OCI-LY1 (cell line): ENCODE measurements around the gene TK2.

ENCODE experiments used
- H2AFZ ChIP-seq: fragments of 200-600 bp; sonication (generic), shearing (Covaris generic); 2 replicates; pipeline ENCODE4 v1.6.0; 2014; ENCODE audit warnings: antibody characterized with exemption, mild to moderate bottlenecking, low read length
- H3F3A ChIP-seq: fragments of 200-600 bp; sonication (generic), shearing (Covaris generic); 2 replicates; pipeline ENCODE4 v1.6.0; 2014; ENCODE audit warnings: mild to moderate bottlenecking, antibody characterized with exemption, low read length, moderate library complexity; ENCODE audit not compliant: insufficient read depth
- H3K27ac ChIP-seq: fragments of 200-600 bp; sonication (generic); 2 replicates; pipeline ENCODE4 v1.5.1; 2014; ENCODE audit warnings: low read length, mixed run types, mild to moderate bottlenecking, low read depth; ENCODE audit not compliant: poor library complexity, severe bottlenecking
- H3K27me3 ChIP-seq: fragments of 200-600 bp; sonication (generic); 2 replicates; pipeline ENCODE4 v1.6.0; 2014; ENCODE audit warnings: antibody characterized with exemption, mild to moderate bottlenecking, low read length, moderate library complexity; ENCODE audit not compliant: insufficient read depth
- H3K36me3 ChIP-seq: fragments of 200-600 bp; sonication (generic); 2 replicates; pipeline ENCODE4 v1.6.1; 2014; ENCODE audit warnings: mild to moderate bottlenecking, antibody characterized with exemption, low read length, moderate library complexity, mixed read lengths; ENCODE audit not compliant: insufficient read depth
- H3K4me1 ChIP-seq: fragments of 200-600 bp; sonication (generic); 2 replicates; pipeline ENCODE4 v1.5.1; 2014; ENCODE audit warnings: mild to moderate bottlenecking, low read length, moderate library complexity; ENCODE audit not compliant: insufficient read depth, severe bottlenecking
- H3K4me2 ChIP-seq: fragments of 200-600 bp; sonication (generic), shearing (Covaris generic); 2 replicates; pipeline ENCODE4 v1.6.1; 2014; ENCODE audit warnings: low read length
- H3K4me3 ChIP-seq: fragments of 200-600 bp; sonication (generic); 2 replicates; pipeline ENCODE4 v1.5.1; 2014; ENCODE audit warnings: low read length, low read depth, mild to moderate bottlenecking, mixed read lengths; ENCODE audit not compliant: poor library complexity, severe bottlenecking
- H3K79me2 ChIP-seq: fragments of 200-600 bp; shearing (Covaris generic); 2 replicates; pipeline ENCODE4 v1.6.1; 2016; ENCODE audit warnings: mixed run types, low read length, mixed read lengths; ENCODE audit not compliant: insufficient read depth
- H3K9ac ChIP-seq: fragments of 200-600 bp; sonication (generic), shearing (Covaris generic); 2 replicates; pipeline ENCODE4 v1.6.1; 2014; ENCODE audit warnings: mild to moderate bottlenecking, low read length, mixed read lengths
- H3K9me2 ChIP-seq: fragments of 200-600 bp; sonication (generic), shearing (Covaris generic); 2 replicates; pipeline ENCODE4 v1.6.1; 2014; ENCODE audit warnings: low read depth, mild to moderate bottlenecking, low read length, mixed read lengths
- H3K9me3 ChIP-seq: fragments of 200-600 bp; shearing (Covaris generic); 2 replicates; pipeline ENCODE4 v1.6.1; 2014; ENCODE audit warnings: low read length, mixed read lengths
- H4K20me1 ChIP-seq: fragments of 200-600 bp; sonication (generic), shearing (Covaris generic); 2 replicates; pipeline ENCODE4 v1.6.0; 2016; ENCODE audit warnings: mild to moderate bottlenecking, low read length; ENCODE audit not compliant: insufficient read depth
- CTCF ChIP-seq: fragments of 200-600 bp; sonication (generic), shearing (Covaris generic); IDR thresholded peaks from 2 replicates; pipeline ENCODE4 v1.5.1; 2017; ENCODE audit warnings: mild to moderate bottlenecking, antibody characterized with exemption, low read length, moderate library complexity, mixed read lengths
- EZH2 ChIP-seq: fragments of 200-600 bp; sonication (generic), shearing (Covaris generic); IDR thresholded peaks from 2 replicates; pipeline ENCODE4 v1.8.0; 2017; ENCODE audit warnings: borderline replicate concordance, mixed run types, mild to moderate bottlenecking, antibody characterized with exemption, low read length, moderate library complexity, mixed read lengths

The TK2 gene

GRCh38 chr16:66551788-66552285 lies 1.9 kb upstream of the TK2 start:
- Histone ChIP-seq H3K4me2 (peak overlapping the region; percentile 82), H3K27me3 (no peaks in the 10 kb centered on the region), H3K9ac (peak overlapping the region; percentile 81), H3K4me1 (peaks cover 78% of the 10 kb centered on the region), H3K36me3 (peaks cover 7% of the 10 kb centered on the region; the same call in 1 of the 2 replicates), H3K4me3 (peak overlapping the region; percentile 65), H4K20me1 (no peaks in the 10 kb centered on the region), H2AFZ (no peak overlapping the region), H3K9me2 (no peaks in the 10 kb centered on the region), H3K79me2 (peaks cover 25% of the 10 kb centered on the region), H3F3A (no peaks in the 10 kb centered on the region; the same call in 1 of the 2 replicates), H3K9me3 (no peaks in the 10 kb centered on the region), H3K27ac (peak overlapping the region; percentile 85)
- TF ChIP-seq EZH2, result no peak
- TF ChIP-seq CTCF, result no peak

- Histone ChIP-seq H3K9ac (peak overlapping the region; percentile 81), H3K9me3 (no peaks in the 10 kb centered on the region), H3K27ac (peak overlapping the region; percentile 85), H3K79me2 (peaks cover 24% of the 10 kb centered on the region), H3K36me3 (peaks cover 4% of the 10 kb centered on the region; the same call in 1 of the 2 replicates), H2AFZ (no peak overlapping the region), H3F3A (no peaks in the 10 kb centered on the region; the same call in 1 of the 2 replicates), H3K4me3 (peak overlapping the region; percentile 65), H3K9me2 (no peaks in the 10 kb centered on the region), H3K4me1 (peaks cover 82% of the 10 kb centered on the region), H3K27me3 (no peaks in the 10 kb centered on the region), H4K20me1 (no peaks in the 10 kb centered on the region), H3K4me2 (peak overlapping the region; percentile 82)
- TF ChIP-seq CTCF (peak; percentile 41; the same call in 1 of the 2 replicates), EZH2 (no peak)
Measured at GRCh38 chr16:66551348-66551759, 1.4 kb upstream of the TK2 start.

GRCh38 chr16:66548868-66549267 lies 1.1 kb downstream of the TK2 start:
- H3K9ac ChIP-seq, result peak overlapping the region; percentile 58; the same call in 1 of the 2 replicates
- peak overlapping the region; percentile 53 for H3K4me3 ChIP-seq

More at GRCh38 chr16:66548868-66549267, 1.1 kb downstream of the TK2 start:
- Histone ChIP-seq H4K20me1 (no peaks in the 10 kb centered on the region), H3K27me3 (no peaks in the 10 kb centered on the region), H3K79me2 (peaks cover 11% of the 10 kb centered on the region), H3K9me3 (no peaks in the 10 kb centered on the region), H3K9me2 (no peaks in the 10 kb centered on the region), H3K4me2 (peak overlapping the region; percentile 64), H3K4me1 (peaks cover 77% of the 10 kb centered on the region), H3K36me3 (no peaks in the 10 kb centered on the region), H3F3A (no peaks in the 10 kb centered on the region; the same call in 1 of the 2 replicates), H2AFZ (no peak overlapping the region), H3K27ac (peak overlapping the region; percentile 85)
- TF ChIP-seq EZH2 (no peak), CTCF (no peak)
